Keratinocyte (primary cell): Measurements from ENCODE around the gene FNDC11. TPM values are rescaled to one million over a fixed set of nuclear protein-coding genes. Genes with fewer than 3 reads are reported as not detected.

ENCODE experiments used
- DNase-seq: peaks from one replicate; pipeline ENCODE4 v3.0.0-alpha.2; 2011; ENCODE audit warnings: low read depth, missing footprints, low spot score
- FAIRE-seq: peaks from 2 replicates; lab custom pipeline; 2011; peaks lifted over from hg19 to GRCh38; lab: Jason Lieb, UNC
- H2AFZ ChIP-seq: 2 replicates; pipeline ENCODE4 v1.6.0; 2012; ENCODE audit warnings: low read length, control low read depth, inconsistent platforms; ENCODE audit not compliant: control insufficient read depth
- H3K27ac ChIP-seq: 2 replicates; pipeline ENCODE4 v1.5.1; 2011; ENCODE audit warnings: low read length; ENCODE audit not compliant: control insufficient read depth, insufficient read depth
- H3K27me3 ChIP-seq: 3 replicates; pipeline ENCODE4 v1.6.0; 2011; ENCODE audit warnings: low read length; ENCODE audit not compliant: control insufficient read depth, insufficient read depth; ENCODE audit errors: extremely low read depth
- H3K36me3 ChIP-seq, 2 experiments: 2 replicates in 1 of 2; 3 replicates in 1 of 2; pipeline ENCODE4 v1.5.1; 2011; ENCODE audit warnings: low read length in 2 of 2, mild to moderate bottlenecking in 1 of 2; ENCODE audit not compliant: control insufficient read depth in 2 of 2, insufficient read depth in 2 of 2; ENCODE audit errors: extremely low read depth in 1 of 2
- H3K4me1 ChIP-seq: 3 replicates; pipeline ENCODE4 v1.5.1; 2011; ENCODE audit warnings: low read length; ENCODE audit not compliant: control insufficient read depth, insufficient read depth; ENCODE audit errors: extremely low read depth
- H3K4me2 ChIP-seq: 3 replicates; pipeline ENCODE4 v1.6.0; 2011; ENCODE audit warnings: low read depth, low read length; ENCODE audit not compliant: control insufficient read depth, insufficient read depth; ENCODE audit errors: extremely low read depth
- H3K4me3 ChIP-seq, 3 experiments: fragments of 200-600 bp in 1 of 3; sonication (generic) in 1 of 3; 2 replicates in 2 of 3; 3 replicates in 1 of 3; pipeline ENCODE4 v1.5.1; 2011 to 2016; ENCODE audit warnings: low read length in 3 of 3, mild to moderate bottlenecking in 3 of 3, control low read depth in 2 of 3, inconsistent platforms in 1 of 3, low read depth in 1 of 3, mixed read lengths in 1 of 3, mixed run types in 1 of 3, moderate library complexity in 1 of 3; ENCODE audit not compliant: control insufficient read depth in 2 of 3, insufficient read depth in 2 of 3; ENCODE audit errors: extremely low read depth in 1 of 3
- H3K79me2 ChIP-seq: 2 replicates; pipeline ENCODE4 v1.6.0; 2012; ENCODE audit warnings: low read length; ENCODE audit not compliant: control insufficient read depth, insufficient read depth
- H3K9ac ChIP-seq: 3 replicates; pipeline ENCODE4 v1.6.0; 2011; ENCODE audit warnings: low read length; ENCODE audit not compliant: control insufficient read depth, insufficient read depth; ENCODE audit errors: extremely low read depth
- H3K9me1 ChIP-seq: 3 replicates; pipeline ENCODE4 v1.6.0; 2011; ENCODE audit warnings: low read length; ENCODE audit not compliant: control insufficient read depth, insufficient read depth; ENCODE audit errors: extremely low read depth
- H3K9me3 ChIP-seq: 2 replicates; pipeline ENCODE4 v1.5.1; 2012; ENCODE audit warnings: low read depth, low read length; ENCODE audit not compliant: control insufficient read depth
- H4K20me1 ChIP-seq: 3 replicates; pipeline ENCODE4 v1.6.0; 2011; ENCODE audit warnings: low read length; ENCODE audit not compliant: control insufficient read depth, insufficient read depth; ENCODE audit errors: extremely low read depth
- EZH2 ChIP-seq: IDR thresholded peaks from one replicate; pipeline ENCODE4 v1.6.1; 2012; ENCODE audit warnings: inconsistent platforms, mild to moderate bottlenecking, low read length, moderate library complexity
- dilution Hi-C: fragments of 300-500 bp; cut with MboI; formaldehyde crosslinking; loops from one replicate; pipeline ENCODE4 v1.7.0; 2020; ENCODE audit warnings: low sequenced_read_pairs; ENCODE audit not compliant: extremely low pct_ligation_motif_present
- polyA plus RNA-seq, 5 experiments: library from polyadenylated mRNA; depleted of rRNA in 3 of 5; stranded (reverse) in 3 of 5; stranded (forward) in 1 of 5; unstranded in 1 of 5; fragments of >200 nt; gene quantifications; 1 replicate in 1 of 5; 2 replicates in 3 of 5; 3 replicates in 1 of 5; pipeline versions ENCODE4 v1.2.1 to v1.2.3, GENCODE V29; 2011 to 2012; ENCODE audit warnings: missing spikeins in 2 of 5, low read depth in 1 of 5, low replicate concordance in 1 of 5
- TF ChIP-seq, protein P1 (sequence below), 3 experiments: IDR thresholded peaks in 1 of 3; conservative IDR thresholded peaks in 1 of 3; optimal IDR thresholded peaks in 1 of 3; 2 replicates in 2 of 3; 3 replicates in 1 of 3; pipeline versions ENCODE3 to v1.5.1; 2011; ENCODE audit warnings: low read length in 3 of 3, mild to moderate bottlenecking in 3 of 3, moderate library complexity in 2 of 3, control low read depth in 1 of 3, inconsistent platforms in 1 of 3; ENCODE audit not compliant: insufficient read depth in 2 of 3; ENCODE audit errors: extremely low read depth in 1 of 3

FNDC11 gene
- polyA plus RNA-seq, 1 donor (not counting 4 experiments of a cell fraction or from before 2014, with no cell fraction given) = 0.55 TPM

DNA sequence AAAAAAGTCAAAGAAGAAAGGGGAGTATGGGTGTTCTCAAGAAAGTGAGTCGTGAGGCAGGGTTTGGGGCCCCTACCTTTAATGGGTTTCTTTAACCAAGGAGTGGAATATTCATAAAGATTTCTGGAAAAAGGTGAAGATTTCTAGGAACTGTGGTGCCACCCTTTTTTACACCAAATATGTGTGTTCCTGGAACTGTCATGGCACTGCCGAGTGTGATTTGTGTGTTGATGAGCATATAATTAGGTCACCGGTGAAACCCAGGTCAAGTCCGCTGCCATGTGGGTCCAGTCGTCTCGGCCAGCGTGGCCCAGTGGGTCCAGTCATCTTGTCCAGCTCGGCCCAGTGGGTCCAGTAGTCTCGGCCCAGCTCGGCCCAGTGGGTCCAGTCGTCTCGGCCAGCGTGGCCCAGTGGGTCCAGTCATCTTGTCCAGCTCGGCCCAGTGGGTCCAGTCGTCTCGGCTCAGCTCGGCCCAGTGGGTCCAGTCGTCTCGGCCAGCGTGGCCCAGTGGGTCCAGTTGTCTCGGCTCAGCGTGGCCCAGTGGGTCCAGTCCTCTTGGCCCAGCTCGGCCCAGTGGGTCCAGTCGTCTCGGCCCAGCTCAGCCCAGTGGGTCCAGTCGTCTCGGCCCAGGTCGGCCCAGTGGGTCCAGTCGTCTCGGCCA lies 46.7 kb upstream of the FNDC11 start:
- H4K20me1 ChIP-seq = peaks cover 2% of the 10 kb centered on the region
- TF ChIP-seq EZH2 = no peak
- TF ChIP-seq, protein P1, sequence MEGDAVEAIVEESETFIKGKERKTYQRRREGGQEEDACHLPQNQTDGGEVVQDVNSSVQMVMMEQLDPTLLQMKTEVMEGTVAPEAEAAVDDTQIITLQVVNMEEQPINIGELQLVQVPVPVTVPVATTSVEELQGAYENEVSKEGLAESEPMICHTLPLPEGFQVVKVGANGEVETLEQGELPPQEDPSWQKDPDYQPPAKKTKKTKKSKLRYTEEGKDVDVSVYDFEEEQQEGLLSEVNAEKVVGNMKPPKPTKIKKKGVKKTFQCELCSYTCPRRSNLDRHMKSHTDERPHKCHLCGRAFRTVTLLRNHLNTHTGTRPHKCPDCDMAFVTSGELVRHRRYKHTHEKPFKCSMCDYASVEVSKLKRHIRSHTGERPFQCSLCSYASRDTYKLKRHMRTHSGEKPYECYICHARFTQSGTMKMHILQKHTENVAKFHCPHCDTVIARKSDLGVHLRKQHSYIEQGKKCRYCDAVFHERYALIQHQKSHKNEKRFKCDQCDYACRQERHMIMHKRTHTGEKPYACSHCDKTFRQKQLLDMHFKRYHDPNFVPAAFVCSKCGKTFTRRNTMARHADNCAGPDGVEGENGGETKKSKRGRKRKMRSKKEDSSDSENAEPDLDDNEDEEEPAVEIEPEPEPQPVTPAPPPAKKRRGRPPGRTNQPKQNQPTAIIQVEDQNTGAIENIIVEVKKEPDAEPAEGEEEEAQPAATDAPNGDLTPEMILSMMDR (optimal IDR thresholded peaks at IDR 0.05 in 1 of 3, IDR thresholded peaks at IDR 0.05 in 1 of 3, conservative IDR thresholded peaks at IDR 0.05 in 1 of 3; ENCODE audit: extremely low read depth in 1 of 3, insufficient read depth in 2 of 3, low read length in 3 of 3) = no peak
- DNase-seq (no peak), FAIRE-seq (no peak)
- no peak overlapping the region for H3K27ac ChIP-seq
- H3K9me3 ChIP-seq = no peaks in the 10 kb centered on the region
- peaks cover 37% of the 10 kb centered on the region for H3K27me3 ChIP-seq
- no peaks in the 10 kb centered on the region for H3K36me3 ChIP-seq
- H3K4me2 ChIP-seq = no peak overlapping the region
- no peak overlapping the region for H2AFZ ChIP-seq
- dilution Hi-C loops = no loop called here
- no peaks in the 10 kb centered on the region for H3K79me2 ChIP-seq
- H3K9me1 ChIP-seq = no peaks in the 10 kb centered on the region
- H3K4me1 ChIP-seq = no peaks in the 10 kb centered on the region
- H3K4me3 ChIP-seq = no peak overlapping the region
- H3K9ac ChIP-seq = no peak overlapping the region

DNA sequence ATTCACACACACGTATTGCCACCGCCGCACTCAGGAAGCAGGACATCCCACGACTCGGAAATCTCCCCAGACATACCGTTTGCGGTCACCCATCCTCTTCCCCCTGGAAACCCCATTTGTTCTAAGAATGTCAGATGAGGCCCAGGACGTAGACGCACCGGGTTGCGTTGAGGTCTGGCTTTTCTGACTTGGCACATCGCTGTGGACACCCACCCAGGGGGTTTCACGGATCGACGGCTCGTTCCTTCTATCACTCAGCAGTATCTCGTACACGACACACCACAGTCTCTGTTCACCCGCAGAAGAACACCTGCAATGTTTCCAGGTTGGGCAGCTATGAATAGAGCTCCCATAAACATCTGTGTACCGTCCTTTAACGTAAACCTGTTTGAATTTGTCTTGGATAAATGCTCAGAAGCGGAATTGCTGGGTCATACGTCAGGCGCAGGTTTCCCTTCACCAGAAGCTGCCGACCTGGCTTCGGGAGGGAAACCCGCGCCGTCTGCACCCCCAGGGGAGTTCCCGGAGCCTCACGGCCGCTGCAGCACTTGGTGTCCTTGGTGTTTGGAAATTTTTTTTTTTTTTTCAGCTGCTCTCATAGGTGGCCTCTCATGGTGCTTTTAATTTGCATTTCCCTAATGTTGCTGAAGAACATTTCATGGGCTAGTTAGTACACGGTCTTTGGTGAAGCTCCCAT lies 45.7 kb upstream of the FNDC11 start:
- H2AFZ ChIP-seq = no peak overlapping the region
- peaks cover 32% of the 10 kb centered on the region for H3K27me3 ChIP-seq
- dilution Hi-C loops = no loop called here
- H3K4me3 ChIP-seq = no peak overlapping the region
- no peak for TF ChIP-seq EZH2
- TF ChIP-seq, protein P1 (optimal IDR thresholded peaks at IDR 0.05 in 1 of 3, IDR thresholded peaks at IDR 0.05 in 1 of 3, conservative IDR thresholded peaks at IDR 0.05 in 1 of 3; ENCODE audit: extremely low read depth in 1 of 3, insufficient read depth in 2 of 3, low read length in 3 of 3) = no peak
- H3K9me1 ChIP-seq = no peaks in the 10 kb centered on the region
- H3K27ac ChIP-seq = no peak overlapping the region
- H3K9ac ChIP-seq = no peak overlapping the region
- H3K79me2 ChIP-seq = no peaks in the 10 kb centered on the region
- no peaks in the 10 kb centered on the region for H3K4me1 ChIP-seq
- H3K4me2 ChIP-seq = no peak overlapping the region
- no peak for FAIRE-seq
- DNase-seq = no peak
- peaks cover 2% of the 10 kb centered on the region for H4K20me1 ChIP-seq
- H3K36me3 ChIP-seq = no peaks in the 10 kb centered on the region
- no peaks in the 10 kb centered on the region for H3K9me3 ChIP-seq
